Neural cell (in vitro differentiated cells): ENCODE data around the gene TOLLIP. TPM values are rescaled to one million over a fixed set of nuclear protein-coding genes. Genes with fewer than 3 reads are reported as not detected.

ENCODE experiments used
- H2AFZ ChIP-seq: fragments of 200-600, 300-800 bp; sonication (generic), shearing (Covaris generic); 2 replicates; pipeline ENCODE4 v1.6.0; 2014; ENCODE audit warnings: low read depth, mild to moderate bottlenecking, antibody characterized with exemption, low read length, moderate library complexity
- H3F3A ChIP-seq: fragments of 200-600 bp; shearing (Covaris generic); 2 replicates; pipeline ENCODE4 v1.6.1; 2016; ENCODE audit warnings: mild to moderate bottlenecking, moderate library complexity, mixed read lengths, antibody characterized with exemption, low read length; ENCODE audit not compliant: insufficient read depth, poor library complexity, severe bottlenecking
- H3K27ac ChIP-seq: fragments of 200-600, 300-800 bp; sonication (generic), shearing (Covaris generic); 2 replicates; pipeline ENCODE4 v1.5.1; 2014; ENCODE audit warnings: mild to moderate bottlenecking, low read length, moderate library complexity
- H3K27me3 ChIP-seq: fragments of 300-800, 200-600 bp; sonication (generic), shearing (Covaris generic); 2 replicates; pipeline ENCODE4 v1.6.0; 2014; ENCODE audit warnings: mild to moderate bottlenecking, low read depth, low read length, moderate library complexity; ENCODE audit not compliant: insufficient read depth
- H3K36me3 ChIP-seq: fragments of 300-800, 200-600 bp; sonication (generic), shearing (Covaris generic); 2 replicates; pipeline ENCODE4 v1.5.1; 2014; ENCODE audit warnings: mild to moderate bottlenecking, antibody characterized with exemption, low read length, moderate library complexity; ENCODE audit not compliant: insufficient read depth
- H3K4me2 ChIP-seq: fragments of 300-800, 200-600 bp; sonication (generic), shearing (Covaris generic); 2 replicates; pipeline ENCODE4 v1.6.0; 2014; ENCODE audit warnings: mild to moderate bottlenecking, low read length
- H3K4me3 ChIP-seq: fragments of 300-800, 200-600 bp; sonication (generic), shearing (Covaris generic); 2 replicates; pipeline ENCODE4 v1.5.1; 2014; ENCODE audit warnings: mild to moderate bottlenecking, low read length, moderate library complexity
- H3K79me2 ChIP-seq: fragments of 200-600 bp; shearing (Covaris generic); replicated peaks from 2 replicates; pipeline ENCODE4 v1.6.0; 2014; ENCODE audit warnings: mild to moderate bottlenecking, low read length, moderate library complexity; ENCODE audit not compliant: insufficient read depth
- H3K9ac ChIP-seq: fragments of 300-800, 200-600 bp; sonication (generic), shearing (Covaris generic); 2 replicates; pipeline ENCODE4 v1.6.1; 2016; ENCODE audit warnings: mild to moderate bottlenecking, low read length, mixed read lengths
- H3K9me2 ChIP-seq: fragments of 200-600 bp; shearing (Covaris generic); 2 replicates; pipeline ENCODE4 v1.6.1; 2016; ENCODE audit warnings: mild to moderate bottlenecking, low read length, mixed read lengths; ENCODE audit not compliant: insufficient read depth
- H3K9me3 ChIP-seq: fragments of 200-600, 300-800 bp; sonication (generic), shearing (Covaris generic); 2 replicates; pipeline ENCODE4 v1.6.1; 2016; ENCODE audit warnings: mild to moderate bottlenecking, mixed run types, low read length, moderate library complexity, mixed read lengths
- H4K20me1 ChIP-seq: fragments of 200-600 bp; shearing (Covaris generic); 2 replicates; pipeline ENCODE4 v1.6.1; 2016; ENCODE audit warnings: mild to moderate bottlenecking, mixed run types; ENCODE audit not compliant: insufficient read depth
- CTCF ChIP-seq: fragments of 450-650 bp; IDR thresholded peaks from 2 replicates; pipeline ENCODE4 v1.5.1; 2014; ENCODE audit warnings: antibody characterized with exemption, mild to moderate bottlenecking, moderate library complexity; ENCODE audit not compliant: poor library complexity, severe bottlenecking
- EP300 ChIP-seq: fragments of 450-650 bp; conservative IDR thresholded peaks from 2 replicates; pipeline ENCODE4 v1.6.1; 2014; ENCODE audit warnings: antibody characterized with exemption, mild to moderate bottlenecking, moderate library complexity; ENCODE audit not compliant: poor library complexity, severe bottlenecking
- EZH2 ChIP-seq: fragments of 200-600, 300-800 bp; shearing (Covaris generic), sonication (generic); IDR thresholded peaks from 2 replicates; pipeline ENCODE4 v1.6.1; 2014; ENCODE audit warnings: antibody characterized with exemption, low read length, borderline replicate concordance, mild to moderate bottlenecking; ENCODE audit not compliant: insufficient read depth, poor library complexity, severe bottlenecking
- MXI1 ChIP-seq: fragments of 450-650 bp; conservative IDR thresholded peaks from 2 replicates; pipeline ENCODE4 v1.6.1; 2014; ENCODE audit warnings: antibody characterized with exemption, mild to moderate bottlenecking; ENCODE audit not compliant: poor library complexity, severe bottlenecking
- POLR2AphosphoS5 ChIP-seq: IDR thresholded peaks from 2 replicates; pipeline ENCODE4 v1.6.1; 2012
- RAD21 ChIP-seq: fragments of 450-650 bp; conservative IDR thresholded peaks from 2 replicates; pipeline ENCODE4 v1.6.1; 2014; ENCODE audit warnings: antibody characterized with exemption, mild to moderate bottlenecking, moderate library complexity
- REST ChIP-seq: IDR thresholded peaks from 2 replicates; pipeline ENCODE4 v1.6.1; 2012; ENCODE audit warnings: borderline replicate concordance
- SMC3 ChIP-seq: fragments of 450-650 bp; conservative IDR thresholded peaks from 2 replicates; pipeline ENCODE4 v1.6.1; 2014; ENCODE audit warnings: antibody characterized with exemption, mild to moderate bottlenecking, moderate library complexity; ENCODE audit not compliant: poor library complexity
- TAF1 ChIP-seq: IDR thresholded peaks from 2 replicates; pipeline ENCODE4 v1.6.1; 2012; ENCODE audit warnings: low read depth
- polyA plus RNA-seq: library from polyadenylated mRNA; depleted of rRNA; stranded (reverse); fragments of >200 nt; gene quantifications from 2 replicates; pipeline ENCODE4 v1.2.3, GENCODE V29; 2014

Gene TOLLIP
- polyA plus RNA-seq, 1 donor from 2014 or later, result 24.1 TPM

- no peak overlapping the region for H3K4me3 ChIP-seq
- no peak overlapping the region for H3K4me2 ChIP-seq
- no peaks in the 10 kb centered on the region for H3K36me3 ChIP-seq
- H3K9me3 ChIP-seq, result no peaks in the 10 kb centered on the region
- H3F3A ChIP-seq, result no peaks in the 10 kb centered on the region
- no peaks in the 10 kb centered on the region for H3K27me3 ChIP-seq
- no peak overlapping the region for H3K9ac ChIP-seq
- H4K20me1 ChIP-seq, result no peaks in the 10 kb centered on the region
- no peak overlapping the region for H2AFZ ChIP-seq
- no peaks in the 10 kb centered on the region for H3K79me2 ChIP-seq
- no peaks in the 10 kb centered on the region for H3K9me2 ChIP-seq
- H3K27ac ChIP-seq, result no peak overlapping the region
- TF ChIP-seq TAF1 (no peak), SMC3 (no peak), CTCF (no peak), EZH2 (no peak), POLR2AphosphoS5 (no peak), REST (no peak), MXI1 (no peak)
Measured at GRCh38 chr11:1260620-1261019, 48.8 kb downstream of the TOLLIP start.

GRCh38 chr11:1260023-1260501 lies 49.4 kb downstream of the TOLLIP start:
- Histone ChIP-seq H3K79me2 (no peaks in the 10 kb centered on the region), H2AFZ (no peak overlapping the region), H3K9me3 (no peaks in the 10 kb centered on the region), H3K9ac (no peak overlapping the region), H3K27ac (no peak overlapping the region), H3K36me3 (no peaks in the 10 kb centered on the region), H3K27me3 (no peaks in the 10 kb centered on the region), H3K9me2 (no peaks in the 10 kb centered on the region), H3F3A (no peaks in the 10 kb centered on the region), H3K4me3 (no peak overlapping the region), H3K4me2 (no peak overlapping the region), H4K20me1 (no peaks in the 10 kb centered on the region)
- TF ChIP-seq MXI1 (no peak), RAD21 (no peak), EZH2 (no peak), SMC3 (no peak), POLR2AphosphoS5 (no peak), EP300 (no peak)

GRCh38 chr11:1259561-1259960 lies 49.9 kb downstream of the TOLLIP start:
- H4K20me1 ChIP-seq, result no peaks in the 10 kb centered on the region
- TF ChIP-seq REST (no peak), RAD21 (no peak)
- no peaks in the 10 kb centered on the region for H3K79me2 ChIP-seq
- H3K9ac ChIP-seq, result no peak overlapping the region
- no peaks in the 10 kb centered on the region for H3K9me3 ChIP-seq
- H3K27ac ChIP-seq, result no peak overlapping the region
- no peaks in the 10 kb centered on the region for H3F3A ChIP-seq
- H3K27me3 ChIP-seq, result no peaks in the 10 kb centered on the region
- H2AFZ ChIP-seq, result no peak overlapping the region
- no peaks in the 10 kb centered on the region for H3K36me3 ChIP-seq
- no peaks in the 10 kb centered on the region for H3K9me2 ChIP-seq
- no peak overlapping the region for H3K4me2 ChIP-seq
- H3K4me3 ChIP-seq, result no peak overlapping the region
